PC-3 (cell line): ENCODE results near the gene SAMD9L.

Experiments used
- CTCF ChIP-seq: fragments of 300-600 bp; sonication (generic); conservative IDR thresholded peaks from 2 replicates; pipeline ENCODE4 v1.5.1; 2017; ENCODE audit warnings: antibody characterized with exemption, low read depth, mild to moderate bottlenecking, low read length
- EZH2 ChIP-seq: fragments of 300-600 bp; sonication (generic); IDR thresholded peaks from one replicate; pipeline ENCODE4 v1.6.1; 2017; ENCODE audit warnings: antibody characterized with exemption, mild to moderate bottlenecking, low read length; ENCODE audit not compliant: unreplicated experiment
- EZH2phosphoT487 ChIP-seq: fragments of 300-600 bp; sonication (generic); IDR thresholded peaks from 2 replicates; pipeline ENCODE4 v1.6.1; 2018; ENCODE audit warnings: mild to moderate bottlenecking, antibody characterized with exemption, low read length, borderline replicate concordance

GRCh38 chr7:93117852-93118530 is 30.2 kb downstream of the SAMD9L start, which contains the start of gene SAMD9:
- TF ChIP-seq EZH2 (no peak), CTCF (no peak), EZH2phosphoT487 (no peak)
